NCI-H1694 treated with DMSO at 0.1 percent for 48 hours (cell line): Measurements from ENCODE around the gene NFIC.
"Not testable (repeated sequence)": the region's sequence is repeated elsewhere in the genome, so short reads cannot be mapped to it uniquely, and the experiment has no call there.

Experiments used
- DNase-seq: peaks from one replicate; lab custom pipeline; 2025; lab: John Stamatoyannopoulos, UW

NFIC gene

DNA sequence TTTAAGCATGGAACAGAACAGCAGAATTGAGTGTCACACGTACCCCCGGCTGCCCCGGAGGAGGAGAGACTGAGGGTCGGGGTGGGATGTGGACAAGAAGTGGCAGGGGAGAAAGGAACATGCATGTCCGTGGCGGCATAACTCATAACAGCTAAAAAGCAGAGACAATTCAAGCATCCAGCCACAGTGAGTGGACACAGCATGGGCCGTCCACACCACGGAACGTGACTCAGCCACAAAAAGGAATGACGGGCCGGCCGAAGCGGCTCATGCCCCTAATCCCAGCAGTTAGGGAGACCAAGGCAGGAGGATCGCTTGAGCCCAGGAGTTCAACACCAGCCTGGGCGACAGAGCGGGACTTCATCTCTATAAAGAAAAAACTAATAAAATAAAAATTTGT lies 126.5 kb downstream of the NFIC start:
- DNase-seq: no peak

DNA sequence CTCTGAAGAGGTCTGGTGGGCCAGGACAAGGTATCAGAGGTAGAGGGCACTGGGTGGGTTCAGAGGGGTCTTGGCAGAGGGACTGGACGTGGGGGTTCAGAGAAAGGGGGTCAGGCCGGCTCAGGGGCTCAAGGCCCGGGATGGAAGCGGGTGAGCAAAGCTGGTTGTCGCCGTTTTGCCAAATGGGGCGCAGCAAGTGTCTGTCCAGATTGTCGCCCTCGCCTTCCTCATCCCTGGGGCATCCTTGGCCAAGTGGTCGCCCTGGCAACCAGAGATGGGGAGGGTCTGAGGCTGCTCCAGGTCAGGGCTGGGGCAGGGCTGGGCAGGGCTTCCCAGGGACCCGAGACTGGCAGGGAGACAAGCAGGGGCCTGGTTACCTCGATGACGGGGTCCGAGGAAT lies 127.3 kb downstream of the NFIC start:
- DNase-seq: no peak

DNA sequence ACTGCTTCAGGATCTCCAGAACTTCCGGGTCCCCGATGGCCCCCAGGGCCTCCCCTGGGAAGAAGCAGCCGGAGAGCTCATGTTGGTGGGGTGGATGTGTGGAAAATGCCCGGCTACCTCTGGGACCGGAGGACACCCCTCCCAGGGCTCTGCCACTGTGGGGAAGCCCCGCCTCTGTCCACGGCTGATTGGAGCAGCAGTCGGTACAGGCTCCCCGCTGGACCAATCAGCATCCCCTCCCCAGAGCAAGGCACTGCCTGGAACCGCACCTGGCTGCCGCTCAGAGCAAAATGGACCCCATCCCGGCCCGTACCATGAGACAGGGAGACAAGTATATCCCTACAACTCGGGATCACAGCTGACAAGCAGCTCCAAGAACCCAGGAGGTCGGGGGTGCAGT lies 127.7 kb downstream of the NFIC start:
- no peak for DNase-seq

DNA sequence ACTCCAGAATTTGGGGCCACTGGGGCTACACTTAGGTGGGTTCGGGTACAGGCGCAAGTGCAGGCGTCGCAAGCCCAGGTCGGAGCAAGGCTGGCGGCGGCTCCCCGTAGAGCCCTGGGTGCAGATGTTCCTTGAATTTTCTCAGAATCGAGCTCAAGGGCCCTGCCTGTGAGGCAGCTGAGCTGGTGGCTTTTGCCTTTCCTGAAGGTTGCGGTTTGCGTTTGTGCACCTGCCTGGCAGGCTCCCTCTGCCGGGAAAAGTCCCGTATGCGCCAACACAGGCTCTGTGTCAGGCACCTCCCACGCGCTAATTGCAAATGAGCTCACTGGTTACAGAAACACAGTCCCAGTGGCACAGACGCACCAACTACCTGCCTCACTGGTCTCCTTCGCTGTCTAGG lies 128.2 kb downstream of the NFIC start:
- no peak for DNase-seq

DNA sequence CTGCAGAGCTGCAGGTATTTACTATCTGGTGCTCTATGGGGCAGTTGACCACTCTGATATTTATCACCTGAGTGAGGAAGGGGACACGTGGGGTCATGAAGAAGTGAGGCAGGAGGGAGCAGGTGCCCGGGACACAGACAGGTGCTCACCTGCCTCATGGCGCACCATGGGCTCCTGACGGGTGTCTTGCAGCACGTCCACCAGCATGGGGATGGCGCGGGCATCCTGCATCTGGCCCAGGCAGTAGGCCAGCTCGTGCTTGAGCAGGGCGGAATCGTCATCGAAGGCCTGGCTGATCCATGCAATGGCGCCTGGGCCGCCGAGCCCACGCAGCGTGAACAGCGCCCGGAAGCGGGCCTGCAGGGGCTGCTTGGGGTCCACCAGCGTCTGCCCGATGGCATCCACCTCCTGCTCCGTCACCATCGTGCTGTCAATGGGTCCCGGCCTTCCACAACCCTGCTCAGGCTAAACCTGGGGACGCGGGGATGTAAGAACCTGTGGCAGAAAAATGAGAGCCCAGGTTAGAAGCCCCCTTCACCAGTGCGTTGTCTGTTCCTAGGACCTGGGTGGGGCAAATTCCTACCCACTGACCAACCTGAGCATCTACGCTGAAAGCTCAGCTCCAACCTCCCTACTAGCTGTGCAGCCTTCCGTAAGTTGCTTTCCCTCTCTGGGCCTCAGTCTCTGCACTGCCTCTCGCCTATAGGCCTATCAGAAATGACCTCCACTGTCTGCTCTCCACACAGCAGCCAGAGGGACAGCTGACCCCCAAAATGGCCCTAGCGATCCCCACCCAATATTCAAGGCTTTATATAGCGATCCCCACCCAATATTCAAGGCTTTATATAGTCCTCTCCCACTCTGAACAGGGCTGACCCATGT lies 130.2 kb downstream of the NFIC start:
- no peak for DNase-seq

DNA sequence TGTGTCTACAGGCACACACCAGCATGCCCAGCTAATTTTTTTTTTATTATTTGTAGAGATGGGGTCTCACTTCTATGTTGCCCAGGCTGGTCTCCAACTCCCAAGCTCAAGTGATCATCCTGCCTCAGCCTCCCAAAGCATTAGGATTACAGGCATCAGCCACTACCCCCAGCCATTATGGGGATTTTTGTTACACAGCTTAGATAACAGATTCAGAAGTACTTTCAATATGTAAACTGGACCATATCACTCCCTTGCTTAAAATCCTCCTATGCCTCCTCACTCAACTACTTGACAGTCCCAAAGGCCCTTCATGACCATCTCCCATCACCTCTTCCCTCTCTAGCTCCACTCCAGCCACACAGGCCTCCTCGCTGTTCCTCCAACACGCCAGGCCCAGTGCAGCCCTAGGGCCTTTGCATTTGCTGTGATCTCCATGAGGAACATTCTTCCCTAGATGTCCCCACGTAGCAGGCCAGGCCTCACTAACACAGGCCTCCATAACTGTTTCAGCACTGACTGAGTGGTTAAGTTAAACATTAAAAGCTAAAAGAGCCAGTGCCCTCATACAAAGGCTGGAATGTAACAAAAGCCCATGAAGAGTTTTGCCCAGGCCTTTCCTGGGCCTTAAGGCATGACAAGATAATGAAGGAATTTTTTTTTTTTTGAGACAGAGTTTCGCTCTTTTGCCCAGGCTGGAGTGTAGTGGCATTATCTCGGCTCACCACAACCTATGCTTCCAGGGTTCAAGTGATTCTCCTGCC lies 131.6 kb downstream of the NFIC start:
- no peak for DNase-seq

DNA sequence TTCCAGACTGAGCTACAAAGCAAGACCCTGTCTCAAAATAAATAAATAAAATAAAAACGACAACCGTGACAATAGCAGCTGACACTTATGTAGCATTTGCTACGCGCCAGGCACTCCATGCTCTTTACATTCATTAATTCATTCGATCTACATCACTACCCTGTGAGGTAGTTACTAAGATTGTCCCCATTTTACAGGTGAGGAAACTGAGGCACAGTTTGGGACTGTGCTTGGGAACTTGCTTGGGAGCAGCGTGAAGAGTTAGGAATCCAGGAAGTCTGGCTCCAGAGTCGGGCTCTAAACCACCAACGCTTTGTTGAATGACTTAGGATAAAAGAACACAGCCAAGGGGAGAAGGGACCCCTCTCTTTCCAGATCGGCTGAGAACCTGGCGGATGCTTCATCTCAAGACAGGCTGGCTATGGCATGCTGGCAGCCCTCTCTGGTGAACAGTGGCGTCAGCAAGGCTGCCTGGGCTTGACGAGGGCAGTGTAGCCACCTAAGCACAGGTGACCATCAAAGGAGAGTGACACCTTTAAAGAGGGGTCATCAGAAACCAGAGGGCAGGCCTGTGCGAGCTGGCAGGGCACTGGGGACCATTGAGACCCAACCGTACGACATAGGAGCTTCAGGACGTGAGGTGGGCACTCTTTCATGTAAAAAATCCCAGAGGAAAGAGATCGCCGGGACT lies 133.5 kb downstream of the NFIC start:
- no peak for DNase-seq

DNA sequence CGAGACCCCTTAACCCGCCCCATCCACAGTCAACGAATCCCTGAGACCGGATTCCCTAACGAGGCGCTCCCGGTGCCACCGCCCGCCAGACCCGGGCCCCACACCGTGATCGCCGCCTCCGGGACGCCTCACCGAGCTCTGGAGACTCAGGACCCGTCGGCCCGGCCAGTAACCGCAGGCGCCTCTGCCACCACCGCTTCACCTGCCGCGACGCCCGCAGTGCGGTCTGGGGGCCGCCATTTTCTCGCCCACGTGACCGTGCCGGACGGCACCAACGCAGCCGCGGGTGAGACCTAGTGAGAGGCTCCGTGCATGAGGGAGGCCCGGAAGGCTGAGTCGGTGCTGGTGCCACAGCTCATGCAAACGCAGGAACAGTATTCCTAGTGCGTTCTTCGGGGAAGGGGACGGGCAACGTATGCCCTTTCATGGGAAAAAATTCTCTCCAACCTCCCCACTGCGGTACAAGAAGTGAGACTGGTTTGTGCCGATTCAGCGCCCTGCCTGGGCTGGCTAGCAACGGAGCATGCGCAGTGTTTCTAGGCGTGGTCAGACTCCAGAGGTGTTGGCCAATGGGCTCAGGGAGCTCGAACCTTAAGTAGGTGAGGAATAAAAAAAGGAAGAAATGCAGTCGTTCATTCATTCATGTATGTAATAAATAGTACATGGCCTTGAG lies 134.2 kb downstream of the NFIC start, which contains the start of gene DOHH:
TSS of gene DOHH (minus strand) at position 246 of the 673 bp plus-strand sequence. CDS start 3,860 bp downstream, outside the sequence.
- peak; percentile 93 for DNase-seq

DNA sequence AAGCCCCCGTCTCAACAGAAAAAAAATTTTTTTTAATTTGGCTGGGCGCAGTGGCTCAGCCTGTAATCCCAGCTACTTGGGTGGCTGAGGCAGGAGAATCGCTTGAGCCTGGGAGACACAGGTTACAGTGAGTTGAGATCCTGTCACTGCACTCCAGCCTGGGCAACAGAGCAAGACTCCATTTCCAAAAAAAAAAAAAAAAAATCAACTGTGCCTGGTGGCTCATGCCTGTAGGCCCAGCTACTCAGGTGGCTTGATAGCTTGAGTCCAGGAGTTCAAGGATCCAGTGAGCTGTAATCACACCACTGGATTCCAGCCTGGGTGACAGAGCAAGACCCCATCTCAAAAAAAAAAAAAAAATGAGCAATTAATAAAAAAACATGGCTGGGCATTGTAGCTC lies 135.4 kb downstream of the NFIC start:
- DNase-seq: no peak

DNA sequence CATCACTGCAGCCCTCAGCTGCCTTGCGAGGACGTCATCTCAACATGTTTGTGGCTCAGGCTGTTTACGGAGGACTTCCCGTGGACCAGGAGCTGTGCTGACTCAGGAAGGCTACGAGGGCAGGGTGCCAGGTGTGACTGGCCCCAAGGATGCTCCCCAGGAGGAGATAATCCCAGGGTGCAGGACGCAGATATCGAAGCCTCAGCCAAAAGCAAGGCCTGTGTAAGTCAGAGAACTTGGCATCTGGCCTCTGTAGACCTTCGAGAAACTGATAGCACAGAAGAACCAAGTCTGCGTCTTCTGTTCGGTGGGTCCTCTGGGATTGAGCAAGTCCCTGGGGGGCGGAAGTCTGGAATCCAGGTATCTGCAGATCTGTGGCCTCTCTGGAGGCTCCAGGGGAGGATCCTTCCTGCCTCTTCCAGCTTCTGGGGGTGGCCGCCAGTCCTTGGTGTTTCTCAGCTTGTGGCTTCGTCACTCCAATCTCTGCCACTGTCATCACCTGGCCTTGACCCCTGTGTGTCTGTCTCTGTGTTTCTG lies 136.7 kb downstream of the NFIC start:
- DNase-seq: no peak

DNA sequence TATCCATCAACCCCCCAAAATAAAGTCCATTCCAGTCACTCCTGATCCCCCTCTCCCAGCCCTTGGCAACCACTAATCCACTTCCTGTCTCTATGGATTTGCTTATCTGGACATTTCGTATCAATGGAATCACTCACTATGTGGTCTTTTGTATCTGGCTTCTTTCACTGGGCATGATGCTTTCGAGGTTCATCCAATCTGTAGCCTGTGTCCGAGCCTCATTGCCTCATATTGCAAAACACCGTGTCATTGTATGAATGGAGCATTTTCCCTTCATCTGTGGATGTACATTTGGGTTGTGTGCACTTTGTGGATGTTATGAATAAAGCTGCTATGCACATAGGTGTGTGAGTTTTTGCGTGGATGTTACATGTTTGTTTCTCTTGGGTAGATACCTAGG lies 138.4 kb downstream of the NFIC start:
- no peak for DNase-seq

DNA sequence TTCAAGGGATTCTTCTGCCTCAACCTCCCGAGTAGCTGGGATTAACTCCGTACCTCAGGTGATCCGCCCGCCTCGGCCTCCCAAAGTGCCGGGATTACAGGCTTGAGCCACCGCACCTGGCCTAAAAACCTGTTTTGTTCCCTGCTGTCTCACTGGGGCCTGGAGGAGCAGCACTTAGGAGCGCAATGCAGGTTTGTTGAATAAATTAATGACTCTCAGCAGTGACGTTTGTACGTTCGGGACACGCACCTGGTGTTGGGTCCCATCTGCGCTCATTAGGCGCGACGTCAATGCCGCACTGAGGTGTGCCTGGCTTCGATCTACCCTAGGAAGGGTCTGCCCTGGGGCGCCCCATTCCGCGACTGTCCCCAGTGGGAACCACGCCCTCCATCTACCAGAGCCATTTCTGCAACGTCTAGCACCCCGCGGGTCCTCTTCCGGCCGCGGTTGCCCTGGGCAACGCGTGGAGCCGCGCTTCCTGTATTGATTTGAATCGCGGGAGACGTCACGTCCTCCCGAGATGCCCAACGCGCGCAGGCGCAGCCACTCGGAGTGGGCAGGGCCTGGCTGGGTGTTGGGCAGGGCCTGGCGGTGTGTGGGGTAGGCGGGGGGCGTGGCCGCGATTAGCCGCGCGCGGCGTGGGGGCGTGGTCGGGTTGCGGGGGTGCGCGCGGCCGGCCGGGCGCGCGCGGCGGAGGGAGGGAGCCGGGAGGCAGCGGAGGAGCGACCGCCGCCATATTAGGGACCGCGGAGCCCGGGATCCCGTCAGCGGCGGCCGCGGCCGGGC lies 139.4 kb downstream of the NFIC start, which contains the start of gene FZR1:
TSS of gene FZR1 (plus strand) at position 714 of the 786 bp plus-strand sequence. CDS start 16,679 bp downstream, outside the sequence.
- DNase-seq: peak; percentile 87

DNA sequence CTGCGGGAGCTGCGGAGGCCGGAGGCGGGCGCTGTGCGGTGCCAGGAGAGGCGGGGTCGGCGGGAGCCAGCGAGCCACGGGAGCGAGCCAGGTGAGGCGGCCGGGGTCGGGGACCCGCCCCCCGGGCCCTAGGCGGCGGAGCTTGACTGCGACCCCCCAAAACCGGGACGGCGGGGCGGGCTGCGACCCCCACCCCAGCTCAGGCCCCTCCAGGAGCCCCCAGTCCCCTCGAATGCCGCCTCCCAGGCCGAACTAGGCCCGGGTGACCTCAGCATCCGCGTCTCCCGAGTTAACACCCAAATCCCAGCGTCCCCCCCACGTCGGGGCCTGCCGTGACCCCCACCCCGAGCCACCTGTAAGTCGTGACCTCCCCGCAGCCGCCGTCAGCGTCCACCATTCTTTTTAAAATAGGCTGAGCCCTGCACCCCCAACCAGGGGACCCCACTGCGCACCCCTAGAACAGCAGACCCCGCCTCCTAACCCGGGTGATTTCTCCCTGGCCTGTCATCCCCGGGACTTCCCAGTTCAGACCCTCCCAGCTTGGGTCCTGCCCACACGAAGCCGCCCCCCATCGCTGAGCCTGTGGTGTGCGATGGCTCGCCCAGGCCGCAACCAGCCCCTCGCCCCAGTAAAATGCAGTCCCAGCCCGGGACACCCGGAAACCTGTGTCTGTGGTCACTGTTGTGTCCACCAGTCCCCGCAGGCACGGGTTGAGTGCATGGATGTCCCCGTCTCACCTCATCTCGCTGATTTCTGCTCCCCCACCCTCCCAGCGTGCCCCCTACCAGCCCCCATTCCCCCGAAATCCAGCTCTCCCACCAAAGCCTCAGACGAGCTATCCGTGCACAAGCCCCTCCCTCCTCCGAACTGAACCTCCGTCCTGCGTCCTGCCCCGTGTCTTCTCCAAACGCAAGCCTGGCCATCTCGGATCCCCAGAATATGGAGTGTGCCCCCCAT lies 140.3 kb downstream of the NFIC start:
- no peak for DNase-seq

DNA sequence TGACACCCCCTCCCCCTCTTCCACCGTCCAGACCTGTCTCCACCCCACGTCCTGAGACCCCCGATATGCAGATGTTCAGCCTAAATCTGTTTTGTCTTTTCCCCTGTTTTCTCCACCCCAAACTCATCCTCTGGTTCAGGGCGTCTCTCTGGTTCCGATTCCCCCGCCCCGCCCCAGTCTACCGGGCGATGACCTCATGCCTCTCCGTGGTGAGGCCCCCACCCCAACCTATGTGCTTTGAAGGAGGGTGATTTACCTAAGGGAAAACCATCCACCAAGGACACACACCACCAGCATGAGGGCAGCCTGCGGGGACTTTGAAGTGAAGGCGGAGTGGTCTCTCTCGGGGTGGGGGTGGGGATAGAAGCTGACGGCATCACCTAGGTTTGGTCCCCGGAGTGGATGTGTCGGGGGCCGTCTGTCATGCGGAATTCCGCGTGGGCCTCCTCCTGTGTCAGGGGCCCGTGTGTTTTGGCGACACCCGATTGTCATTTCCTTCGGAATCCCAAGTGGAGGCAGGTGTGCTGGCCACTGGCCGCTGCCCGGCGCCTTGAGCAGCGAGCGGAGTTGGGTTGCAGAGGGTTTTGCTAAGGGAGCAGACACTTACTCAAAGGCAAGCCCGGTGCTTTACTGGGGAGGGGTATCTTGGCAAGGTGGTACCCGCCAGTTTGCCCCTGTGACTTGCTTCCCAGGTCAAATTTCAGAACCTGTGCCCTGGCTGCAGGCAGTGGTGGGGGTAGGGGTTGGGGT lies 141.2 kb downstream of the NFIC start:
- no peak for DNase-seq

DNA sequence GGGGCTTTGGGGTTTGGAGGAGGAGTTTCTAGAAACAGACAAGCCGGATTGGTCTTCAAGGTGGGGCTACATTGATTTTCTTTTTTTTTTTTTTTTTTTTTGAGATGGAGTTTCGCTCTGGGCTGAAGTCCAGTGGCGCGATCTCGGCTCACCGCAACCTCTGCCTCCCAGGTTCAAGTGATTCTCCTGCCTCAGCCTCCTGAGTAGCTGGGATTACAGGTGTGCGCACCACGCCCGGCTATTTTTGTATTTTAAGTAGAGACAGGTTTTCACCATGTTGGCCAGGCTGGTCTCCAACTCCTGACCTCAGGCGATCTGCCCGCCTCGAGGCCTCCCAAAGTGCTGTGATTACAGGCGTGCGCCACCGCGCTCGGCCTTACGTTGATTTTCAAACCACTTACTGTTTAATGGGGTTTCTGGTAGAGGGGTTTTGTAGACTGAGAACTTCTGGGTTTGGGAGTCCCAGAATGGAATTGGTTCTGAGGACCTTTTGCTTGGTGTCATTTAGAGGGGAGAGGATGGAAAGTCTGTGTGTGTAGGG lies 141.8 kb downstream of the NFIC start:
- DNase-seq: not testable (repeated sequence)

DNA sequence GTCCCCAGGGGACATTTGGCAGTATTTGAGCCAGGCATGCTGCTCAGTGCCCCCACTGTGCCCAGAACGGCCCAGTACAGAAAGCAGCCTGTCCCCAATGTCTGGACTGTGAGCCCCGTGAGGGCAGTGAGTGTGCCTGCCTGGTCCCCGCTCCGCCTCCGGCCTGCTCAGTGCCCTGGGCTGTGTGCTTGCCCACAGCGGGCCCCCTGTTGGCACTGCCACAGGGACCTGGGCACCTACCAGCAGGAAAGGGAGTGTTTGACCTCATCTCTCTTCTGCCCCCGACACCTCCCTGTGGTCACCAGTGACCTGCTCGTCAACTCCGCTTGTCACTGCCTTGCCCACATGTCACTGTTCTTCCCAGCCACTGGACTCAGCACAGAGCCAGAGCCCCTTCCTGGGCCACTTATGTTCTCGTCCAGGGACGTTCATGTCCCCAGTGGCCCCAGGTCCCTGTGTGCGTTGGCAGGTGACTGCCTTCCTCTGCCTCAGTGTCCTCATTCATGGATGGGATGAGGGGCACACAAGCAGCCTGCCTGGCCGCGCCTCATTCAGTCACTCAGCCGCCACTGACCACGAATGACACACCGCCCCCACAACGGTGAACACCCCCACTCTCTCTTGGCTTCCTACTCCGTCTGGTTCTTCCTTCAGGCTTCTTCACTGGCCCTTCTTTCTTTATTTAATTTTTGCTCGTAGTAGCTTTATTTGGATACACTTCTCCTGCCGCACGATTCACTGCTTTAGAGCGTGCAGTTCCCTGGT lies 142.6 kb downstream of the NFIC start:
- DNase-seq: no peak

DNA sequence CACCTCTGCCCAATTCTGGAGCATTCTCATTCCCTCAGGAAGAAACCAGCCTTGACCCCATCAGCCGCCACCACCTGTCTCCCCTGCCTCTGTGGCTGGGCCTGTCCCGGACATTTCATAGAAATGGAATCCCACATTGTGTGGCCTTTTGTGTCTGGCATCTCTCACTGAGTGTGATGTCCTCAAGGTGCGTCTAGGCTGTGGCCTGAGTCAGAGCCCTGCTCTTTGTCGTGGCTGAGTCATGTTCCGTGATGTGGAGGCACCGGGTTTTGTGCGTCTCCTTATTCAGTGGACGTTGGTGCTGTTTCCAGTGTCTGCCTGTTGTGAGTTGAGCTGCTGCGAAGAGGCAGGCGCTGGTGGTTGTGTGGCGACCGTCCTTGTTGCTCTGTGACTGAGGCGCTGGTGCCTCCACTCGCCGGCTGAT lies 143.2 kb downstream of the NFIC start:
- DNase-seq: no peak

DNA sequence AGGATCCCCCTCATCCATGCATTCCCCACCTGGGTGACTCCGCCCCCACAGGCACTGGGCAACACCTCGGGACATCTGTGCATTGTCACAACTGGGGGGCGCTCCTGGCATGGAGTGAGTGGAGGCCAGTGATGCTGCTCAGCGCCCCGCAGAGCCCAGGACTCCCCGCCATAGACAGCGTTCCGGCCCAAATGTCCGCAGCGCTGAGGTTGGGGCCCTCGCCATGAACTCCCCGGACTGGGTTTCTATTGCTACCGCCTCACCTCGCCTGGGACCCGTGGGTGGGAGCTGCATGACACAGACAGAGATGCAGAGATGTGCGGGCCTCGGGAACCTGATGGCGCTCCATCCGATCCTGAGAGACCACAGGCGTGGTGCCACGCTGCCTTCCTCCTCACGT lies 144.3 kb downstream of the NFIC start:
- no peak for DNase-seq
